GM23248 (cell line): ENCODE data around the gene PHOX2A.

Source experiments
- EZH2 ChIP-seq: fragments of 200-600 bp; sonication (generic); IDR thresholded peaks from 2 replicates; pipeline ENCODE4 v1.6.1; 2018; ENCODE audit warnings: antibody characterized with exemption, mild to moderate bottlenecking; ENCODE audit not compliant: insufficient read depth, poor library complexity, severe bottlenecking
- EZH2phosphoT487 ChIP-seq: fragments of 200-600 bp; sonication (generic); IDR thresholded peaks from 2 replicates; pipeline ENCODE4 v1.6.1; 2018; ENCODE audit warnings: antibody characterized with exemption, moderate library complexity, mild to moderate bottlenecking, low read depth; ENCODE audit not compliant: insufficient read depth

- no peak for TF ChIP-seq EZH2
- 0 out of 2 replicates have a peak, but pooled peaks have one; percentile 24 for TF ChIP-seq EZH2phosphoT487
These were observed 560 bp downstream of the PHOX2A start for GRCh38 chr11:72243173-72244059.
